Thyroid gland (tissue), 4 donors: ENCODE measurements around the gene KIAA1755.

ENCODE experiments used
- CTCF ChIP-seq, 6 experiments: fragments of 200-600 bp in 3 of 6; fragments of 450-650 bp in 3 of 6; sonication (generic) in 3 of 6; IDR thresholded peaks; one replicate each; pipeline ENCODE4 v1.5.1; 2016 to 2019; ENCODE audit warnings: antibody characterized with exemption in 6 of 6, mild to moderate bottlenecking in 2 of 6, inconsistent platforms in 1 of 6, moderate library complexity in 1 of 6
- POLR2A ChIP-seq, 2 donors: fragments of 450-650 bp; IDR thresholded peaks; one replicate each; pipeline ENCODE4 v1.6.1; 2017; ENCODE audit warnings: antibody characterized with exemption in 2 of 2, mild to moderate bottlenecking in 2 of 2, moderate library complexity in 1 of 2

GRCh38 chr20:38306379-38306778 lies 45.8 kb upstream of the KIAA1755 start:
- TF ChIP-seq CTCF (IDR thresholded peaks at IDR 0.05) (no peak), POLR2A (IDR thresholded peaks at IDR 0.05) (no peak)
